SU-DHL-6 (cell line): Measurements from ENCODE around the gene CRB2.
A peak's percentile ranks its signal among the peaks of the same experiment; 100 is the strongest.

ENCODE experiments used
- H2AFZ ChIP-seq: fragments of 200-600 bp; sonication (generic); 2 replicates; pipeline ENCODE4 v1.6.1; 2014; ENCODE audit warnings: low read depth, mild to moderate bottlenecking, moderate library complexity, mixed read lengths, antibody characterized with exemption, low read length; ENCODE audit not compliant: severe bottlenecking
- H3F3A ChIP-seq: fragments of 200-600 bp; shearing (Covaris generic); 2 replicates; pipeline ENCODE4 v1.6.0; 2016; ENCODE audit warnings: antibody characterized with exemption, mild to moderate bottlenecking; ENCODE audit not compliant: insufficient read depth
- H3K27ac ChIP-seq: fragments of 200-600 bp; sonication (generic); 2 replicates; pipeline ENCODE4 v1.5.1; 2016; ENCODE audit warnings: low read depth, mild to moderate bottlenecking, low read length, moderate library complexity, mixed read lengths
- H3K27me3 ChIP-seq: fragments of 200-600 bp; sonication (generic), shearing (Covaris generic); 2 replicates; pipeline ENCODE4 v1.6.0; 2014; ENCODE audit warnings: mild to moderate bottlenecking, low read length
- H3K36me3 ChIP-seq: fragments of 200-600 bp; sonication (generic); 2 replicates; pipeline ENCODE4 v1.6.1; 2014; ENCODE audit warnings: mild to moderate bottlenecking, low read length, mixed read lengths
- H3K4me2 ChIP-seq: fragments of 300-600, 200-600 bp; shearing (Covaris generic), sonication (generic); 2 replicates; pipeline ENCODE4 v1.6.0; 2014; ENCODE audit warnings: low read length, low read depth, mild to moderate bottlenecking; ENCODE audit not compliant: poor library complexity, severe bottlenecking
- H3K4me3 ChIP-seq: fragments of 200-600 bp; sonication (generic); 2 replicates; pipeline ENCODE4 v1.5.1; 2014; ENCODE audit warnings: antibody characterized with exemption, low read length, mild to moderate bottlenecking, mixed read lengths; ENCODE audit not compliant: insufficient read depth, poor library complexity, severe bottlenecking
- H3K79me2 ChIP-seq: fragments of 200-600 bp; sonication (generic); 2 replicates; pipeline ENCODE4 v1.6.1; 2014; ENCODE audit warnings: mild to moderate bottlenecking, low read length, moderate library complexity; ENCODE audit not compliant: insufficient read depth
- H3K9ac ChIP-seq: fragments of 200-600 bp; sonication (generic); 2 replicates; pipeline ENCODE4 v1.7.0; 2014; ENCODE audit warnings: mild to moderate bottlenecking, low read length
- H3K9me2 ChIP-seq: fragments of 200-600 bp; sonication (generic); replicated peaks from 2 replicates; pipeline ENCODE4 v1.6.1; 2014; ENCODE audit warnings: low read length; ENCODE audit not compliant: insufficient read depth
- H3K9me3 ChIP-seq: fragments of 200-600 bp; sonication (generic); 2 replicates; pipeline ENCODE4 v1.6.1; 2014; ENCODE audit warnings: low read length, mixed read lengths; ENCODE audit not compliant: insufficient read depth
- H4K20me1 ChIP-seq: fragments of 200-600 bp; sonication (generic); 2 replicates; pipeline ENCODE4 v1.6.1; 2014; ENCODE audit warnings: low read depth, mild to moderate bottlenecking, antibody characterized with exemption, low read length, moderate library complexity, mixed read lengths
- EZH2phosphoT487 ChIP-seq: fragments of 200-600 bp; sonication (generic), shearing (Covaris generic); conservative IDR thresholded peaks from 2 replicates; pipeline ENCODE4 v1.6.1; 2018; ENCODE audit warnings: mild to moderate bottlenecking, antibody characterized with exemption, low read length, moderate library complexity, mixed read lengths
- TF ChIP-seq, protein P1 (sequence below): fragments of 200-600 bp; sonication (generic); IDR thresholded peaks from one replicate; pipeline ENCODE4 v1.5.1; 2017; ENCODE audit warnings: antibody characterized with exemption, mild to moderate bottlenecking, low read length, moderate library complexity; ENCODE audit not compliant: insufficient read depth, poor library complexity, severe bottlenecking

Gene CRB2

DNA sequence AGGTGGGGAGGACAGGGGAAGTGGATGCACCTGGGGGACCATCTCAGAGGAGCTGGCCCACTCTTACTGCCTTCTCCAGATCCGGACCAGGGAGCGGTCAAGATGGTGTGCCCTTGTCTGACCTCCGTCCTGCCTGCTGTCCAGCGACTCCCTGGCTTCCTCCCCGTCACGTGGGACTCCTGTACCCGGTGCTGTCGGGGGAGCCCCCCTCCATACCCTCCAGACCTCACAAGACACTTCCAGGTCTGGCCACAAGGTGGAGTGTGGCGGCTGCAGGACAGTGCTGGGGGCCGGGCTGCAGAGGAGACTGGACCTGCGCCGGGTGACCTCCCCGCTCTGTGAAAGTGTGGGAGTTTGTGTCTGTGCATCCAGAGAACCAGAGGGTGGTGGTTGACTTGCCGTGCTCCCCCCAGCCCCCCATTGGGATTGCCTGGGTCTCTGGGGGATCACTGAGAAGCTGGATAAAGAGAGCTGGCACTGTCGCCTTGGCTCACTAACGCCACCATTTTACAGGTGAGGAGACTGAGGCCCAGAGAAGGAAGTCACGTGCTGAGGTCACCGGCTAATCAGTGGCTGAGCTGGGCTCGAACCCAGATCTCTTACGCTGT lies 1.9 kb upstream of the CRB2 start:
- H3K79me2 ChIP-seq, result no peaks in the 10 kb centered on the region
- H3K27ac ChIP-seq, result no peak overlapping the region
- H3K36me3 ChIP-seq, result no peaks in the 10 kb centered on the region
- H3K9me3 ChIP-seq, result no peaks in the 10 kb centered on the region
- H3F3A ChIP-seq, result no peaks in the 10 kb centered on the region
- no peak for TF ChIP-seq EZH2phosphoT487
- TF ChIP-seq, protein P1, sequence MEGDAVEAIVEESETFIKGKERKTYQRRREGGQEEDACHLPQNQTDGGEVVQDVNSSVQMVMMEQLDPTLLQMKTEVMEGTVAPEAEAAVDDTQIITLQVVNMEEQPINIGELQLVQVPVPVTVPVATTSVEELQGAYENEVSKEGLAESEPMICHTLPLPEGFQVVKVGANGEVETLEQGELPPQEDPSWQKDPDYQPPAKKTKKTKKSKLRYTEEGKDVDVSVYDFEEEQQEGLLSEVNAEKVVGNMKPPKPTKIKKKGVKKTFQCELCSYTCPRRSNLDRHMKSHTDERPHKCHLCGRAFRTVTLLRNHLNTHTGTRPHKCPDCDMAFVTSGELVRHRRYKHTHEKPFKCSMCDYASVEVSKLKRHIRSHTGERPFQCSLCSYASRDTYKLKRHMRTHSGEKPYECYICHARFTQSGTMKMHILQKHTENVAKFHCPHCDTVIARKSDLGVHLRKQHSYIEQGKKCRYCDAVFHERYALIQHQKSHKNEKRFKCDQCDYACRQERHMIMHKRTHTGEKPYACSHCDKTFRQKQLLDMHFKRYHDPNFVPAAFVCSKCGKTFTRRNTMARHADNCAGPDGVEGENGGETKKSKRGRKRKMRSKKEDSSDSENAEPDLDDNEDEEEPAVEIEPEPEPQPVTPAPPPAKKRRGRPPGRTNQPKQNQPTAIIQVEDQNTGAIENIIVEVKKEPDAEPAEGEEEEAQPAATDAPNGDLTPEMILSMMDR, result peak; percentile 93
- no peak overlapping the region for H3K4me3 ChIP-seq
- no peaks in the 10 kb centered on the region for H3K27me3 ChIP-seq
- H2AFZ ChIP-seq, result no peak overlapping the region
- H3K4me2 ChIP-seq, result no peak overlapping the region
- H3K9me2 ChIP-seq, result no peaks in the 10 kb centered on the region
- H4K20me1 ChIP-seq, result no peaks in the 10 kb centered on the region
- H3K9ac ChIP-seq, result no peak overlapping the region

DNA sequence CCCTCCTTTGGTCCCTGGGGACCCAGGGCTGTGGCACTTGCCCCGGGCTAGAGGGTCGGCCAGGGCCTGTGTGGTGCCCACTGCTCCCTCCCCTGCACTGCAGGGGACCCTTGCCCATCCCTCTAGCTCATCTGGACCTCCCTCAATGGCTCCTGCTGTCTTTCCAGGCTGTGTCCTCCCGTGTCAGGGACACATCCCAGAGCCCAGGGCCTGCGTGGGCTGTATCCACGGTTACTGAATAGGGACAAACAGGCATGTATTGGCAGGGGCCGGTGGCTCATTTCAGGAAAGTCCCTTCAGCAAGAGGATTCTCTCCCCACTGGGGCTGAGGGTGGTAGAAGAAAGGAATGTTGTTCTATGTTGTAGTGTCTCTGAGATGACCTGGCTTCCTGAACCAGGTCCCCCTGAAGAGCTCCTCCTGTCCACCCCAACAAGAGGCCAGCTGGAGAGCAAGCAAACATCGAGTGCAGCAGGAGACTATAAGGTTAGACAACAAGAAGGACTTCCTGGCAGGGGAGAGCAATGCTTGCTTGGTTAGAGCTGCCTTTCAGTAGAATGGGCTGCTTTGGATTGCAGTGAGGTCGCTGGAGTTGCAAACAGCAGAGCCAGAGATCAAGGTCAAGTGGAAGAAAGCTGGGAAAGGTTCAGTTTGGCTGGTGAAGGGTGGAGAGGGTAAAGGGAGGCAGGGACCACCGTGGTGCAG lies 1.0 kb upstream of the CRB2 start:
- Histone ChIP-seq H2AFZ (no peak overlapping the region), H3K9me3 (no peaks in the 10 kb centered on the region), H3K4me3 (no peak overlapping the region), H3K36me3 (no peaks in the 10 kb centered on the region), H3F3A (no peaks in the 10 kb centered on the region), H3K9me2 (no peaks in the 10 kb centered on the region), H3K4me2 (no peak overlapping the region), H4K20me1 (no peaks in the 10 kb centered on the region), H3K79me2 (no peaks in the 10 kb centered on the region), H3K27ac (no peak overlapping the region), H3K9ac (no peak overlapping the region), H3K27me3 (no peaks in the 10 kb centered on the region)
- TF ChIP-seq, protein P1, result no peak
- no peak for TF ChIP-seq EZH2phosphoT487

DNA sequence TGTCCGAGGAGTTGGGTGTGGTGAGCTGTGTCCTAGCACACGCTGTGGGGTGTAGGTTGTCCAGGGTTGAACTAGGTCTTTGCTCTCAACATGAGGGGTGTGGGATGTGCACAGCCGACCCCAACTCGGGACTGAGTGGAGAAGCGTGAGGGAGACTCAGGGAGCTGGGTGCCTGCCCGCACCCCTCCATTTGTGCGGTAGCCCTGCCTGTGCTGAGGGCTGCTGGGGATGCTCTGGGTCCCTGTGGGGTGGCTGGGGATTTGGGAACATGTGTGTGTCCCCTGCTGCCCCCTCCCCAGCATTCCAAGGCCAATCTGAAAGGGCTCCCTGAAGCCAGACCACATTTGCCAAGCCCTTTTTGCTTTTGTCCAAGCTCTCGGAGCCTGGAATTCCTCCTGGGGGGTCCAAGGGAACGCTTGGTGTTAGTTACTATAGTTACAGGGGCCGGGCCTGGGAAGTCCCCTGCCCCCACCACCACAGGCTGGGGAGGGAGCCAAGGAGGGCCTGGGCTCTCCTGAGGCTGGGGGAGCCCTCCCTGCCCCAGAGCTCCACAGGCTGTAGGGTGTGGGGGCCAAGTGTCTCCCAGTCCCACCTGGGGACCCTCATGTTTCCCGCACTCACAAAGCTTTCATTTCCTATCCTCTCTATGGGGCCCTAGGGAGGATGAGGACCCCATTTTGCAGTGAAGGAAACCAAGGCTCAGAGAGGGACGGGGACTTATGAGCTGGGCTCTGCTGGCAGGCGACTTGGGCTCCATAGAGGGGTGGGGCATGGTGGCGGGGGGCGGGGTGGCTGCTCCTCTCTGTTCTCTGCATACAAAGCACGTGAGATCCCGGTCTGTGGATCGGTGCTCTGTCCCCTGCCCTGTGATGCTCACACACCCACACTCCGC lies 1.1 kb downstream of the CRB2 start:
- Histone ChIP-seq H4K20me1 (no peaks in the 10 kb centered on the region), H3F3A (no peaks in the 10 kb centered on the region), H3K9me2 (no peaks in the 10 kb centered on the region), H3K4me3 (no peak overlapping the region), H3K9ac (no peak overlapping the region), H3K4me2 (no peak overlapping the region), H3K36me3 (no peaks in the 10 kb centered on the region), H3K9me3 (no peaks in the 10 kb centered on the region), H2AFZ (no peak overlapping the region), H3K27me3 (no peaks in the 10 kb centered on the region), H3K79me2 (no peaks in the 10 kb centered on the region), H3K27ac (no peak overlapping the region)
- TF ChIP-seq, protein P1, result no peak
- TF ChIP-seq EZH2phosphoT487, result no peak
